SK-N-SH treated with all-trans-retinoic acid at 6 μM for 48 hours (cell line): Measurements from ENCODE around the gene DPYSL5.

Source experiments
- ARNTL ChIP-seq: fragments of 450-650 bp; formaldehyde crosslinking; IDR thresholded peaks from 2 replicates; pipeline ENCODE4 v1.5.0; 2020; ENCODE audit warnings: low read depth, mild to moderate bottlenecking, moderate library complexity, borderline replicate concordance
- BACH2 ChIP-seq: fragments of 250-450 bp; sonication (Bioruptor Pico); IDR thresholded peaks from 2 replicates; pipeline ENCODE4 v1.9.0; 2021; ENCODE audit warnings: mild to moderate bottlenecking, borderline replicate concordance
- CREB5 ChIP-seq: fragments of 250-450 bp; sonication (Bioruptor Pico); IDR thresholded peaks from 2 replicates; pipeline ENCODE4 v1.5.1; 2020; ENCODE audit warnings: low read depth, mild to moderate bottlenecking, moderate library complexity
- ISL1 ChIP-seq: fragments of 250-450 bp; sonication (Bioruptor Pico); IDR thresholded peaks from 2 replicates; pipeline ENCODE4 v2.1.2; 2022; ENCODE audit warnings: mild to moderate bottlenecking, moderate library complexity
- PATZ1 ChIP-seq: fragments of 250-450 bp; sonication (Bioruptor Pico); IDR thresholded peaks from 2 replicates; pipeline ENCODE4 v1.8.0; 2020; ENCODE audit warnings: mild to moderate bottlenecking, moderate library complexity, borderline replicate concordance
- POU6F1 ChIP-seq: fragments of 250-450 bp; sonication (Bioruptor Pico); IDR thresholded peaks from 2 replicates; pipeline ENCODE4 v1.8.0; 2021; ENCODE audit warnings: low read depth, mild to moderate bottlenecking, moderate library complexity, borderline replicate concordance
- RARB ChIP-seq: fragments of 250-450 bp; sonication (Bioruptor Pico); IDR thresholded peaks from 2 replicates; pipeline ENCODE4 v1.8.0; 2021; ENCODE audit warnings: mild to moderate bottlenecking, moderate library complexity
- TCF4 ChIP-seq: fragments of 250-450 bp; sonication (Bioruptor Pico); IDR thresholded peaks from 2 replicates; pipeline ENCODE4 v1.8.0; 2021; ENCODE audit warnings: mild to moderate bottlenecking, moderate library complexity, borderline replicate concordance
- TOX ChIP-seq: fragments of 250-450 bp; sonication (Bioruptor Pico); IDR thresholded peaks from 2 replicates; pipeline ENCODE4 v1.8.0; 2021; ENCODE audit warnings: mild to moderate bottlenecking, moderate library complexity, borderline replicate concordance
- ZC3H10 ChIP-seq: fragments of 250-450 bp; sonication (Bioruptor Pico); IDR thresholded peaks from 2 replicates; pipeline ENCODE4 v1.5.1; 2021; ENCODE audit warnings: mild to moderate bottlenecking, moderate library complexity
- ZFP3 ChIP-seq: fragments of 250-450 bp; sonication (Bioruptor Pico); IDR thresholded peaks from 2 replicates; pipeline ENCODE4 v1.5.0; 2020; ENCODE audit warnings: mild to moderate bottlenecking, moderate library complexity
- ZFP30 ChIP-seq: fragments of 450-650 bp; formaldehyde crosslinking; IDR thresholded peaks from 2 replicates; pipeline ENCODE4 v1.5.0; 2022; ENCODE audit warnings: mild to moderate bottlenecking, moderate library complexity
- ZNF70 ChIP-seq: fragments of 450-650 bp; formaldehyde crosslinking; IDR thresholded peaks from 2 replicates; pipeline ENCODE4 v1.5.0; 2020; ENCODE audit warnings: mild to moderate bottlenecking, moderate library complexity
- TF ChIP-seq, protein P1 (sequence below): fragments of 250-450 bp; sonication (Bioruptor Pico); IDR thresholded peaks from 2 replicates; pipeline ENCODE4 v1.5.1; 2021; ENCODE audit warnings: mild to moderate bottlenecking, moderate library complexity

- TF ChIP-seq ZFP3, result no peak
- TF ChIP-seq RARB, result no peak
- TF ChIP-seq, protein P1, sequence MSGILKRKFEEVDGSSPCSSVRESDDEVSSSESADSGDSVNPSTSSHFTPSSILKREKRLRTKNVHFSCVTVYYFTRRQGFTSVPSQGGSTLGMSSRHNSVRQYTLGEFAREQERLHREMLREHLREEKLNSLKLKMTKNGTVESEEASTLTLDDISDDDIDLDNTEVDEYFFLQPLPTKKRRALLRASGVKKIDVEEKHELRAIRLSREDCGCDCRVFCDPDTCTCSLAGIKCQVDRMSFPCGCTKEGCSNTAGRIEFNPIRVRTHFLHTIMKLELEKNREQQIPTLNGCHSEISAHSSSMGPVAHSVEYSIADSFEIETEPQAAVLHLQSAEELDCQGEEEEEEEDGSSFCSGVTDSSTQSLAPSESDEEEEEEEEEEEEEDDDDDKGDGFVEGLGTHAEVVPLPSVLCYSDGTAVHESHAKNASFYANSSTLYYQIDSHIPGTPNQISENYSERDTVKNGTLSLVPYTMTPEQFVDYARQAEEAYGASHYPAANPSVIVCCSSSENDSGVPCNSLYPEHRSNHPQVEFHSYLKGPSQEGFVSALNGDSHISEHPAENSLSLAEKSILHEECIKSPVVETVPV (CRISPR knock-in tag), result no peak
- TF ChIP-seq TCF4 (CRISPR knock-in tag), result no peak
- no peak for TF ChIP-seq PATZ1 (CRISPR knock-in tag)
- TF ChIP-seq ISL1, result no peak
- no peak for TF ChIP-seq CREB5
- TF ChIP-seq TOX, result no peak
- no peak for TF ChIP-seq BACH2 (CRISPR knock-in tag)
- TF ChIP-seq ZC3H10 (CRISPR knock-in tag), result no peak
- TF ChIP-seq ARNTL (CRISPR knock-in tag), result no peak
- TF ChIP-seq ZFP30 (CRISPR knock-in tag), result no peak
- TF ChIP-seq ZNF70 (CRISPR knock-in tag), result no peak
- TF ChIP-seq POU6F1 (CRISPR knock-in tag), result no peak
Measured at GRCh38 chr2:26933431-26934334, 85.8 kb downstream of the DPYSL5 start.
